Adipocyte (in vitro differentiated cells): ENCODE results near the gene FBXO41.

Source experiments
- DNase-seq: peaks from one replicate; pipeline ENCODE4 v3.0.0-alpha.2; 2015; ENCODE audit warnings: low read depth
- H3K27me3 ChIP-seq: replicated peaks from 2 replicates; pipeline ENCODE4 v1.7.0; 2013; ENCODE audit warnings: mild to moderate bottlenecking, low read length, moderate library complexity; ENCODE audit not compliant: control insufficient read depth, insufficient read depth
- H3K36me3 ChIP-seq: 2 replicates; pipeline ENCODE4 v1.7.0; 2013; ENCODE audit warnings: low read length, mild to moderate bottlenecking, moderate library complexity; ENCODE audit not compliant: control insufficient read depth, insufficient read depth, severe bottlenecking
- H3K4me1 ChIP-seq: 2 replicates; pipeline ENCODE4 v1.7.0; 2013; ENCODE audit warnings: mild to moderate bottlenecking, low read length, moderate library complexity; ENCODE audit not compliant: control insufficient read depth, insufficient read depth
- H3K4me3 ChIP-seq: 2 replicates; pipeline ENCODE4 v1.7.0; 2013; ENCODE audit warnings: mild to moderate bottlenecking, low read length, moderate library complexity
- H3K9ac ChIP-seq: 2 replicates; pipeline ENCODE4 v1.7.0; 2013; ENCODE audit warnings: mild to moderate bottlenecking, low read length, moderate library complexity
- H3K9me3 ChIP-seq: 2 replicates; pipeline ENCODE4 v1.7.0; 2013; ENCODE audit warnings: mild to moderate bottlenecking, low read length, moderate library complexity; ENCODE audit not compliant: control insufficient read depth

The FBXO41 gene

DNA sequence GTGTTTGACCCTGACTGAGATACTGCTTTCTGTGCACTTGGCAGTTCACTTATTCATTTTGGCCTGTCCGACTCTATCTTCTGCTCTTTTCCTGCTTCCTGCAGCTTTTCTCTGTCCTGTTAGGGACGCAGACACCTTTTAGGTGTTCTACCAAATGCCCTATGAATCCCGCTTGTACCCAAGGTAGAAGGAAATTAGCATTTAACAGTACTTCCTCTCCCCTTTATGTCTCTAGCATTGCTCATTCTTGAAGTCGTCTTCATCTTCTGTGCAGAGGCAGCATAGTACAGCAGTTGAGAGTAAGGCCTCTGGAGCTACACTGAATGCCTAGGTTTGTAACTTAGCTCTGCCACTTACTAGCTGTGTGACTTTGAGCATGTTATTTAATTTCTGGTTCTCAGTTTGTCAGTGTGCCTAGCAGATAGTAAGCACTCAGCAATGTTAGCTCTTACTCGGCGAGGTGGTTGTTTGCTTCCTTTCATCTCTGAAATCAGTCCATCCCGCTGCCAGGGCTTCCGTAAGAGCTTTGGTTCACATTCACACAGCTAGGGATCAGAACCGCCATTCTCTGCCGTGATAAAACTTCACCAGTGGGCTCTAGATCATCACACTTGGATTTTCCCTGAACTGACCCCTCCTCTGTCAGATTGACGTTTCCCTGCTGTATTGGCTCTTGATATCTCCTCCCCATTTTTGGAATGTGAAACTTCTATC, 48.8 kb downstream of the FBXO41 start:
- Histone ChIP-seq H3K9ac (peak overlapping the region; percentile 91), H3K27me3 (no peaks in the 10 kb centered on the region), H3K4me3 (peak overlapping the region; percentile 91), H3K36me3 (peaks cover 12% of the 10 kb centered on the region), H3K9me3 (no peaks in the 10 kb centered on the region), H3K4me1 (peaks cover 46% of the 10 kb centered on the region)
- no peak for DNase-seq

DNA sequence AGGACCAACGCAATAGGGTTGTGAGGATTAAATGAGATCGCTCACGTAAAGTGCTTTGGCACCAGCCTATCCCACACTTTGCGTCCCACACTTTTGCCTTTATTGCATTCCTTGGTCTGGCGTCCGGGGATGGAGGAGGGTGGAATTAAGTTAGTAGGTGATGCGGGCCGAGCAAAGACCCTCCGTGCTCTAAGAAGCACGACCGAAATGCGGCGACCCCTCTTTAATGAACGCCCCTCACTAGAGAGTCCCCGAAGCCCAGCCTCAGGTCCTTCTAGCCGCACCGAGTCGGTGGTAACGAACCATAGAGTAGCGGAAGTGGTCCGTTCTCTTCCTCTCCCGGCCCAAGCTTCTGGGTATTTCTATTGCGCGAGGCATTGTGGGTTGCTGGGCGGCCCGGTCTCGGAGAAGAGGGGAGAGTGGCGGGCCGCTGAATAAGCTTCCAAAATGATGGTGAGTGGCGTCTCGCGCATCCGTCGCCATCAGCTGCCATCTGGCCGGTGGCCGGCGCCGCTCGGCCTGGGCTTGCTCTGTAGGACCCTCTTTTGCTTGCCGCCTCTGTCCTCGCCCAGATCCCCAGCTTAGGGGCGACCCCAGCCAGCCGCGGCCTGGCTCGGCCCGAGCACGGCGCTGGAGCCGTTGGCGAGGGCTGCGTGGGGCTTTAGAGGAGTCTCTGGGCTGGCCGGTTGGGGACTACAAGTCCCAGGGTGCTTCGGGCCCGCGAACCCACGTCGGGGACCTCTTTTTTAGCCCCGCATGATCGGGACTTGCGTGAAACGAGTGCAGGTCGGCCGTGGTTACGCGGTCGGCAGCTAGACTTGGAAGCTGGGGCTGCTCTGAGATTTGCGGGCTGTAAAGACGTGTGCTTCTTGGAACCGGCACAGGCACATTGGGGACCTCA, 50.1 kb downstream of the FBXO41 start, which contains the start of gene CCT7:
Gene CCT7 (plus strand): TSS at position 377 of the 901 bp plus-strand sequence. CDS start 71 bp downstream, at position 448.
- peak; percentile 94 for DNase-seq
- Histone ChIP-seq H3K27me3 (no peaks in the 10 kb centered on the region), H3K9ac (peak within 1 kb of the TSS; percentile 91), H3K4me3 (peak within 1 kb of the TSS; percentile 91), H3K9me3 (no peaks in the 10 kb centered on the region), H3K36me3 (peaks cover 12% of the 10 kb centered on the region), H3K4me1 (peaks cover 35% of the 10 kb centered on the region)

DNA sequence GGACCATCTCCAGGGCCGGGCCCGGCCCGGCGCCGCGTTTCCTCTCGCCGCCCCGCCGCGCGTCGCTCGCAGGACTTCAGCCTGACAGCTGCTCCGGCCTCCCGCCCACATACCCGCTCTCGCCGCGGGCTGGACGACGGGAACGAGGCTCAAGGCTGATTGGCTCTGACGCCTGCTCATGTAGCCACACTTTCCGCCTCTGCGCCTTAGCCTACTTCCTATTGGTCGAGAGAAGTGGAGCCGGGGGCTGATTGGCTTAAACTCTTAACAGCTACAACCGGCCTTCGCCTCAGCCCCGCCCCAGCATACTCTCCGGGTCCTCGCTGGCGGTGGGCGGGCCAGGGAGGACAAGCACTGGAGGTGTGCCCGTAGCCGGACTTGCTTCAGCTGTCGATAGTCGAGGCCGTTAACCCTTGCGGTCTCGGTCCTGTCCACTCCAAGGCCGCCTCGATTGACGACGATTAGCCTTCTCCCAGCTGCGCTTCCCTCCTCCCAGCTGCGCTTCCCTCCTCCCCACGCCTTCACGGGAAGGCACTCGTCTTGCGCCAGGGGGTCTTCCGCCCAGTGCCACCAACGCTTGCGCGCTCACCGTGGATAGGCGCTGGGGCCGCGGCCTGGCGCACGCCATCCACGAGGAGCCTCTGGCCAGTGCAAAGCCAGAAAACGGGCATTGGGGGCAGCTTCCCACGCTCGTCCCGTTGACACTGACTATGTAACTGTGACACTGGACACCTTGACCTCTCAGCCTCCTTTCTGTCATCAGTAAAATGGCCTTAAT, 50.9 kb downstream of the FBXO41 start, which contains the start of gene PRADC1:
Gene PRADC1 (minus strand): TSS at position 86 of the 778 bp plus-strand sequence. CDS start 79 bp downstream, at position 7.
- Histone ChIP-seq H3K36me3 (peaks cover 11% of the 10 kb centered on the region), H3K9ac (peak within 1 kb of the TSS; percentile 91), H3K27me3 (no peaks in the 10 kb centered on the region), H3K9me3 (no peaks in the 10 kb centered on the region), H3K4me3 (peak within 1 kb of the TSS; percentile 91), H3K4me1 (peaks cover 27% of the 10 kb centered on the region)
- peak; percentile 100 for DNase-seq

- peaks cover 27% of the 10 kb centered on the region for H3K4me1 ChIP-seq
- no peaks in the 10 kb centered on the region for H3K9me3 ChIP-seq
- no peaks in the 10 kb centered on the region for H3K27me3 ChIP-seq
- H3K4me3 ChIP-seq: peak overlapping the region; percentile 91
- DNase-seq: no peak
- H3K36me3 ChIP-seq: peaks cover 19% of the 10 kb centered on the region
- peak overlapping the region; percentile 91 for H3K9ac ChIP-seq
Observed at GRCh38 chr2:73232403-73233153, 51.7 kb downstream of the FBXO41 start.

DNA sequence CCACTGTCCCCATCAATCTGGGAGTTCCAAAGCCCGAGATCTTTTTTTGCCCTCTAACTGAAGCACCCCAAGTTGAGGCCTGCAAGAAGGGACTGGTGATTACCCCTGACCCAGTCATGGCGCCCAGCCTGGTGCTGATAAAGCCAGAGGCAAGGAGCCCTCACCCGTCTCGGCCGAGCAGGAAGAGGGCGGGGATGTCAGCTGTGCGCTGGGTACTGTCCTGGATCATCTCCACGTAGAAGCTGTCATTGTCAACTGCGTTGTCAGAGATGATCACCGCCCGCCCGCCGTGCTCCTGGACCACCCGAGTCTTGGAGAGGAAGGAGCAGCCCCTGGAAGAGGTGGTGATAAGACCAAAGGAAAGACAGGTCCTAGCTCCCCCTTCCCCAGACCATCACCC, 55.6 kb downstream of the FBXO41 start:
- H3K4me1 ChIP-seq: peaks cover 10% of the 10 kb centered on the region
- H3K36me3 ChIP-seq: peaks cover 36% of the 10 kb centered on the region
- no peak overlapping the region for H3K9ac ChIP-seq
- no peaks in the 10 kb centered on the region for H3K27me3 ChIP-seq
- H3K4me3 ChIP-seq: no peak overlapping the region
- no peak for DNase-seq
- no peaks in the 10 kb centered on the region for H3K9me3 ChIP-seq

- no peak for DNase-seq
- no peaks in the 10 kb centered on the region for H3K27me3 ChIP-seq
- H3K9me3 ChIP-seq: no peaks in the 10 kb centered on the region
- H3K9ac ChIP-seq: no peak overlapping the region
- no peak overlapping the region for H3K4me3 ChIP-seq
- H3K36me3 ChIP-seq: peaks cover 46% of the 10 kb centered on the region
- H3K4me1 ChIP-seq: peaks cover 5% of the 10 kb centered on the region
Observed at GRCh38 chr2:73227086-73227485, 57.2 kb downstream of the FBXO41 start.

- Histone ChIP-seq H3K36me3 (peaks cover 59% of the 10 kb centered on the region), H3K27me3 (no peaks in the 10 kb centered on the region), H3K9ac (no peak overlapping the region)
Observed at GRCh38 chr2:73225513-73226360, 58.5 kb downstream of the FBXO41 start.

GRCh38 chr2:73223821-73224220, 60.5 kb downstream of the FBXO41 start:
- no peaks in the 10 kb centered on the region for H3K9me3 ChIP-seq
- H3K4me1 ChIP-seq: peaks cover 5% of the 10 kb centered on the region
- H3K36me3 ChIP-seq: peaks cover 58% of the 10 kb centered on the region
- H3K27me3 ChIP-seq: no peaks in the 10 kb centered on the region
- no peak overlapping the region for H3K9ac ChIP-seq
- no peak overlapping the region for H3K4me3 ChIP-seq
- DNase-seq: no peak

More at GRCh38 chr2:73225513-73226360, 58.5 kb downstream of the FBXO41 start:
- no peak for DNase-seq
- Histone ChIP-seq H3K4me3 (no peak overlapping the region), H3K9me3 (no peaks in the 10 kb centered on the region), H3K4me1 (peaks cover 5% of the 10 kb centered on the region)

- DNase-seq: peak; percentile 75
Observed at GRCh38 chr2:73218298-73218697, 66.0 kb downstream of the FBXO41 start.

GRCh38 chr2:73217826-73218225, 66.5 kb downstream of the FBXO41 start:
- DNase-seq: no peak
- no peaks in the 10 kb centered on the region for H3K9me3 ChIP-seq
- peaks cover 31% of the 10 kb centered on the region for H3K4me1 ChIP-seq
- H3K36me3 ChIP-seq: peaks cover 22% of the 10 kb centered on the region
- no peak overlapping the region for H3K9ac ChIP-seq
- no peaks in the 10 kb centered on the region for H3K27me3 ChIP-seq
- H3K4me3 ChIP-seq: no peak overlapping the region

More at GRCh38 chr2:73218298-73218697, 66.0 kb downstream of the FBXO41 start:
- H3K36me3 ChIP-seq: peaks cover 27% of the 10 kb centered on the region
- no peak overlapping the region for H3K9ac ChIP-seq
- H3K9me3 ChIP-seq: no peaks in the 10 kb centered on the region
- H3K27me3 ChIP-seq: no peaks in the 10 kb centered on the region
- peaks cover 27% of the 10 kb centered on the region for H3K4me1 ChIP-seq
- no peak overlapping the region for H3K4me3 ChIP-seq
